ENCODE results near the gene MGMT.

MGMT gene

GRCh38 chr10:129790715-129791446, 323.8 kb downstream of the MGMT start:
- H3K4me3 ChIP-seq (ENCODE audit: low read length) = no peak overlapping the region

GRCh38 chr10:129792141-129792540, 325.1 kb downstream of the MGMT start:
- no peak for TF ChIP-seq ZNF274 (IDR thresholded peaks at IDR 0.05; ENCODE audit: low read depth, low read length)
- H3K4me3 ChIP-seq (ENCODE audit: low read length) = no peak overlapping the region

More at GRCh38 chr10:129790715-129791446, 323.8 kb downstream of the MGMT start:
- TF ChIP-seq ZNF274 (IDR thresholded peaks at IDR 0.05; ENCODE audit: low read depth, low read length) = no peak

GRCh38 chr10:129792864-129793263, 325.8 kb downstream of the MGMT start:
- no peak overlapping the region for H3K4me3 ChIP-seq (ENCODE audit: low read length)
- no peak for TF ChIP-seq ZNF274 (IDR thresholded peaks at IDR 0.05; ENCODE audit: low read depth, low read length)

DNA sequence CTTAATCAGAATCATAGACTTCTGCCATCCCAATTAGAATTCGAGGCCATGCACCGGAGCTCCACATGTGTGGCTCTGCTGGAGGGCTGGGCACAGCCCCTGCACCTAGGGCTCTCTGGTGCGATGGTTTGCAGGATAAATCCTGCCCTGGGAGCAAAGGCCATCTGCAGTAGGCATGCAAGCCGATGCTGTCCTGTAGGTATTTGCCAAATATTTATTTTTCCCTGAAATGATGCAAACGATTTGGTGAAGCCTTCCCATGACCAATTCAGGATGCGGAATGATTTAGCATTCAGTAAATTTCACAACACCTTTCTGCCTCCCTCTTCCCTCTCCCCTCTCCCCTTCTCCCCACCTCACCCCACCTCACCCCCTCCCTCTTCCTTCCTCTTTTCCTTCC, 326.4 kb downstream of the MGMT start:
- no peak for TF ChIP-seq ZNF274 (IDR thresholded peaks at IDR 0.05; ENCODE audit: low read depth, low read length)
- no peak overlapping the region for H3K4me3 ChIP-seq (ENCODE audit: low read length)

DNA sequence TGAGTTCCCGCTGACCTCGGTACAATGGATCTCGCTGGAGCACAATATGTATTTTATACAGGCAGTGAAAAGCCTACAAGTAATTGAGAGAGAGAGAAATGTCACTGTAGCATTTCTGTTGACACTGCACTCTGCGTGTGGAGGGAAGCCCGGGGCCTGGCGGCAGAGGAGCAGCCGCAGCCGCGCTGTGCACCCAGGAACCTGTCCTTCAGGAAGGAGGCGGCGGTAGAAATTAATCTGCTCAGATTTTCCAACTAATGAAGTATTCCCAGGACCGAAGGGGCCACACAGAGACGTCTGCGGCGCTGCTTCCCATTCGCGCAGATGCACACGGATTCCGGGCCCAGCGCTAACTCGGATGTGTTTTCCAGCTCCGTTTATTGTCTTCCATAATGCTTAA, 327.0 kb downstream of the MGMT start:
- no peak for TF ChIP-seq ZNF274 (IDR thresholded peaks at IDR 0.05; ENCODE audit: low read depth, low read length)
- no peak overlapping the region for H3K4me3 ChIP-seq (ENCODE audit: low read length)

- no peak for TF ChIP-seq ZNF274 (IDR thresholded peaks at IDR 0.05; ENCODE audit: low read depth, low read length)
- no peak overlapping the region for H3K4me3 ChIP-seq (ENCODE audit: low read length)
Observed at GRCh38 chr10:129796710-129797420, 329.8 kb downstream of the MGMT start.

DNA sequence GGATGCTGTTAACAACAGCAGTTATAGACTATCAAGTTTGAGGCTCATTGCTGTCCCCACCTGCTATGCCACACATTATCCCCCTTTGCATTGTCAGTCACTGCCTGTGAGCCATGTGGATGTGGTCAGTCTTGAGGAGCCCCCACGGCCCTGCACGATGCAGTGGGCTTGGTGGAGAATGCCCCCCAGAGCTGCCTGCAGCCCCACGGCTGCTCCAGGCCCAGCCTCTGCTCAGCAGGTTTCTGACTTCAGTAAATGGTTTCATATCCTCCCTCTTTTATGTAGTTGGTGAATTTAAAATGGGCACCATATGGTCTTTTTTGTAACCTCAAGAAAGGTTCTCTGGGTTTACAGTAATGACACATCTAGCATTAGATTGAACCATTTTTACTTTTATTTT, 332.9 kb downstream of the MGMT start:
- no peak overlapping the region for H3K4me3 ChIP-seq (ENCODE audit: low read length)
- no peak for TF ChIP-seq ZNF274 (IDR thresholded peaks at IDR 0.05; ENCODE audit: low read depth, low read length)

GRCh38 chr10:129800796-129801340, 333.8 kb downstream of the MGMT start:
- no peak for TF ChIP-seq ZNF274 (IDR thresholded peaks at IDR 0.05; ENCODE audit: low read depth, low read length)
- no peak overlapping the region for H3K4me3 ChIP-seq (ENCODE audit: low read length)

- TF ChIP-seq ZNF274 (IDR thresholded peaks at IDR 0.05; ENCODE audit: low read depth, low read length) = no peak
- no peak overlapping the region for H3K4me3 ChIP-seq (ENCODE audit: low read length)
Observed at GRCh38 chr10:129807211-129807610, 340.2 kb downstream of the MGMT start.

DNA sequence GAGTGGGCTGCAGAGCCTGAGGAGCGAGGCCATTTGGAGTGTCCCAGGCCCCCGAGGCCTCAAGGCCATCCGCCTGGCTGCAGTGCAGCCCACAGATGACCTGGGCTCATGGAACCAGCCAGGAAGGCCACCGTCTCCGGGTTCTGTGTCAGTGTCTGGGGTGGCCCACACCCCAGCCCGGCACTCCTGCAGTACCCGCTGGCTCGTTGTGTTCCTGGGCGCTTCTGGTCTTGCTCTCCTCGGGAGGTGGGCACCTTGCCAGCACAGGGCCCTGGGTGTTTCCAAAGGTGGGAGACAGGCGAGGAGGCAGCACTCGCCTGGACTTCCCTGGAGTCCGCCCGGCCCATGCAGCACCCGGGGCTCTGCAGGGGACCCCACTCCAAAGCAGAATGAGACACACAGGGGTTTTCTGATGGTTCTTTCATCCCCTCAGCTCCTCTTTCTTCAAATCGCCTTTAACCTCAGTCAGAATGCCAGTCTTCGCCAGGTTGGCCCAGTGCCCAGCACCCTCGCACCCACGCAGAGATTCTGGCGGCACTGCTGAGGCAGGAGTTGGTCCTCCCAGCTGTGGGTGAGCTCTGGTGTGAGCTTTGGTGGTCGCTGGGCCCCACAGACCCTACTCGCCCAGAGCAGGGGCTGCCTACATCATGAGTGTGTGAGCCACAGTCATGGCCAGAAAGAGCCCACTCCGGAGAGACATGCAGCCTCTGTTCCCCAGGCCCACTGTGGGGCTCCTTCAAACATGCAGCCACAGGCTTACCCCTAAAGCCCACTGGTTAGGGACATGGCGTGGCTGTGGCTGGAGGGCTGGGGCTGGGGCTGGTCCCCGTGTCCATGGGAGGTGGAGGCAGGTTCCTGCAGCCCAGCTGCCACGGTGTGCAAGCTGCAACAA, 341.3 kb downstream of the MGMT start:
- no peak for TF ChIP-seq ZNF274 (IDR thresholded peaks at IDR 0.05; ENCODE audit: low read depth, low read length)
- no peak overlapping the region for H3K4me3 ChIP-seq (ENCODE audit: low read length)

DNA sequence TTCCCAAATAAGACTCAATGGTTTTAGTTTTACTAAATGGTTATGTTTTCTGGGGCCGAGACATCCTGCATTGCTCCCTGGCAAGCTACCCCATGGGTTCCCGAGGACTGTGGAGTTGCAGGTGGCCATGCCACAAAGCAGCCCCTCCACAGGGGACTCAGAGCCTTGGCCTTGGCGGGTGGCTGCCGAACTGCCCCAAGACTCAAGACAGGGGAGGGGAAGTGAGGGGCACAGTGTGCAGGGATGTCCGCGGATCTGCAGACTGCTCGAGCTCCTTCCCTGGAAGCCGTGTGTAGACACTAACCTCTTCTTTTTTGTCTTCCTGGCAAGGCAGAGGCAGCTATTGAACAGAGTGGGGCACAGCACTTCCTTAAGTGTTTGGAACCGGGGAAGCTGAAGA, 342.4 kb downstream of the MGMT start:
- TF ChIP-seq ZNF274 (IDR thresholded peaks at IDR 0.05; ENCODE audit: low read depth, low read length) = no peak
- H3K4me3 ChIP-seq (ENCODE audit: low read length) = no peak overlapping the region

GRCh38 chr10:129809841-129810240, 342.8 kb downstream of the MGMT start:
- H3K4me3 ChIP-seq (ENCODE audit: low read length) = no peak overlapping the region
- no peak for TF ChIP-seq ZNF274 (IDR thresholded peaks at IDR 0.05; ENCODE audit: low read depth, low read length)

DNA sequence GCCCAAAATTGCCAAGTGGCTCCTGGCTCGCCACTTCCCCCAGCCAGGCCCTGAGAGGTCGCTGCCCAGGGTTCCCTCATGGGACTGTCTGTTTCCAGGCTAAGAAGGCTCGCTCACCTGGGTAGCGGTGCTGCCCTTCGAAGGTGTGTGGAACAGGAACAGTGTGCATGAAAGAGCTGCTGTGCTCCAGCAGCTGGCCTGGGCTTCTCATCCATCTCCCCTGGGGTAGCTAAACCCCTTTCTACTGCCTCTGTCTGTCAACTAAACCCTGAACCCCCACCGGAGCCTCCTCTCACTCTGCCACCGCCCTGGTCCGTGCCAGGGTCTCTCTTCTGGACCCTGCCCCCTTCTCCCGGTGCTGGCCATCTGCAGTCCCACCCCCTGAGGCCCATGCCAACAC, 344.2 kb downstream of the MGMT start:
- no peak overlapping the region for H3K4me3 ChIP-seq (ENCODE audit: low read length)
- TF ChIP-seq ZNF274 (IDR thresholded peaks at IDR 0.05; ENCODE audit: low read depth, low read length) = no peak

DNA sequence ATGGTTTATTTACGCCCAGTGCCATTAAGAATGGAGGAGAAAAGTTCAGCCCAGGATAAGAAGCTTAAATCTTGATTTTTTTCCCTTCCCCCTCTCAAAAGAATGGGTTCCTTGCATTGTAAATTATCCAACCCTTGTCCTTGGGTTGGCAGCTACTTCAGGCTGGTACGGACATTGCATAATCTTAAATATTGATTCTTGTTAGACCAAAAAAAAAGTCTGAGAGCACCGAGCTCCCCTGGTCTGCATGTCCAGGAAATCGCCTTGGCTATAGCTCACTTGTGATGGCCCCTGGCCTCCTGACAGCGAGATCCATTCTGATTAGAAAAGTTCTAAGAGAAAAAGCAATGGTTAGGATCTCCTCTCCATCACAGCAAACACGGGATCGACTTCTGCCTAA, 345.4 kb downstream of the MGMT start:
- H3K4me3 ChIP-seq (ENCODE audit: low read length) = no peak overlapping the region
- TF ChIP-seq ZNF274 (IDR thresholded peaks at IDR 0.05; ENCODE audit: low read depth, low read length) = no peak
